ENCODE measurements around the gene CHID1. TPM values are rescaled to one million over a fixed set of nuclear protein-coding genes. Genes with fewer than 3 reads are reported as not detected.

CHID1 gene
- total and polyA plus RNA-seq, 9 of the 15 experiments (the other 6 are each of a cell fraction or from before 2014, with no cell fraction given): 15.1 to 108 (median 39.8) TPM

DNA sequence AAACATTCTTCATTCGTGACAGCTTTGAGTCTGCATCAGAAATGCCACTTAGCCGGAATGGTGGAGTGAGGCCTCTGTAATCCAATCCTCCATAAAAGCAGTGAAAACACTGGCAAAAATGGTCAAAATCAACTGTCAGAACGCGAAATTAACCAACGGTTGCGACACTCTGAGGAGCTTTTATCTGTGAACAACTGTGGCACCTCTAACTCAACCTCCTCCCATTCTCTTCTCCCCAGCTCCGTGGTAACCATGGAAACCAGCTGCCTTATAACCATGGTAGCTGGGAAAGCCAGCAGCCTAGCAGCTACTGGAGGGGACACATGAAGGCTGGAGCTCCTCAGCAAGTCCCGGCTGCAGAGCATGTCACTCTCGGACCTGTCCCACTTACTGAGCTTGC lies 35.4 kb upstream of the CHID1 start (continued):
- TF ChIP-seq BMI1 (IDR thresholded peaks at IDR 0.05; ENCODE audit: low read length) (peak; percentile 21; the same call in 1 of the 2 replicates), MYNN (IDR thresholded peaks at IDR 0.05) (peak; percentile 43; the same call in 1 of the 2 replicates), MYNN (CRISPR knock-in tag; IDR thresholded peaks at IDR 0.05) (no peak), ZNF174 (CRISPR knock-in tag; IDR thresholded peaks at IDR 0.05) (no peak), ZC3H4 (CRISPR knock-in tag; IDR thresholded peaks at IDR 0.05; ENCODE audit: borderline replicate concordance) (no peak), PHB2 (IDR thresholded peaks at IDR 0.05; ENCODE audit: low read depth) (no peak), TFAM (CRISPR knock-in tag; conservative IDR thresholded peaks at IDR 0.05) (no peak)

- H3K4me3 ChIP-seq: no peak overlapping the region
- BruUV-seq (replicated peaks): no TSS peak
- H3K79me2 ChIP-seq (ENCODE audit: control insufficient read depth, insufficient read depth, low read length): peaks cover 39% of the 10 kb centered on the region
- no peak for FAIRE-seq
- CTCF ChIA-PET (ENCODE audit: low intra/inter-chr PET ratio): no interaction called here
- H3K9me3 ChIP-seq (replicated peaks; ENCODE audit: control insufficient read depth, insufficient read depth, low read depth, low read length): peaks cover 8% of the 10 kb centered on the region
- H2AFZ ChIP-seq (ENCODE audit: low read depth, low read length): no peak overlapping the region
- ATAC-seq: peak; percentile 13; the same call in 2 of the 3 replicates
- H4K20me1 ChIP-seq (replicated peaks; ENCODE audit: control insufficient read depth, insufficient read depth, low read length): no peaks in the 10 kb centered on the region
- in situ Hi-C loops (cut with MboI): no loop called here
- H3K9me1 ChIP-seq (ENCODE audit: control insufficient read depth, insufficient read depth, low read length): no peaks in the 10 kb centered on the region
- H3K4me2 ChIP-seq (ENCODE audit: insufficient read depth, low read length): no peak overlapping the region
- H3K27ac ChIP-seq (ENCODE audit: extremely low read depth, low read depth, low read length): no peak overlapping the region; the same call in 2 of the 3 replicates
- peak in 1 of 4 experiments; percentile 42 for DNase-seq (ENCODE audit: extremely low read depth in 1 of 4, low spot score in 3 of 4)
- intact Hi-C loops (cut with micrococcal nuclease): no loop called here
- 83% methylated on average over 13 of the region's 13 CpGs for WGBS (ENCODE audit: insufficient coverage, low coverage, missing lambda C conversion rate)
- H3K9ac ChIP-seq (ENCODE audit: insufficient read depth in 1 of 2, low read depth in 2 of 2, low read length in 2 of 2): no peak overlapping the region
- H3K36me3 ChIP-seq (ENCODE audit: control insufficient read depth, insufficient read depth, low read length): peaks cover 21% of the 10 kb centered on the region; the same call in 2 of the 3 replicates
- TF ChIP-seq FOXM1 (IDR thresholded peaks at IDR 0.05; ENCODE audit: low read depth) (no peak), FOXM1 (CRISPR knock-in tag; IDR thresholded peaks at IDR 0.05; ENCODE audit: low read depth) (no peak), MAZ (CRISPR knock-in tag; conservative IDR thresholded peaks at IDR 0.05 in 1 of 2, IDR thresholded peaks at IDR 0.05 in 1 of 2) (no peak), PRDM10 (IDR thresholded peaks at IDR 0.05; ENCODE audit: partially characterized antibody) (peak; percentile 10), SP1 (CRISPR knock-in tag; IDR thresholded peaks at IDR 0.05) (no peak)
- POLR2A ChIA-PET: interaction anchor here (0.7 to 1.6 kb wide), 4 partner anchors 9 to 20 kb away, joined by 3 to 5 read pairs (median 4); no protein-coding TSS in a partner anchor
- peaks cover 12 to 14% of the 10 kb centered on the region in 2 experiments; a peak in 4 of 5 replicates for H3K4me1 ChIP-seq (replicated peaks in 1 of 2; ENCODE audit: control insufficient read depth in 2 of 2, insufficient read depth in 2 of 2, low read length in 2 of 2)
- no peaks in the 10 kb centered on the region for H3K27me3 ChIP-seq (ENCODE audit: control insufficient read depth in 2 of 2, insufficient read depth in 2 of 2, low read length in 2 of 2)
These were observed 34.3 kb upstream of the CHID1 start for GRCh38 chr11:944711-945470.
